T-helper 22 cell (primary cell): ENCODE data around the gene LONRF2.
"Not testable (repeated sequence)": the region's sequence is repeated elsewhere in the genome, so short reads cannot be mapped to it uniquely, and the experiment has no call there.

ENCODE experiments used
- DNase-seq: peaks from one replicate; pipeline ENCODE4 v3.0.0-alpha.2; 2020; ENCODE audit warnings: low read depth

LONRF2 gene

GRCh38 chr2:100321866-100322820, at the start of gene LONRF2:
TSS of gene LONRF2 (minus strand) at chr2:100322501. CDS start at chr2:100322093, 408 bp downstream.
- no peak for DNase-seq

GRCh38 chr2:100367163-100367562, 44.9 kb upstream of the LONRF2 start:
- no peak for DNase-seq

DNA sequence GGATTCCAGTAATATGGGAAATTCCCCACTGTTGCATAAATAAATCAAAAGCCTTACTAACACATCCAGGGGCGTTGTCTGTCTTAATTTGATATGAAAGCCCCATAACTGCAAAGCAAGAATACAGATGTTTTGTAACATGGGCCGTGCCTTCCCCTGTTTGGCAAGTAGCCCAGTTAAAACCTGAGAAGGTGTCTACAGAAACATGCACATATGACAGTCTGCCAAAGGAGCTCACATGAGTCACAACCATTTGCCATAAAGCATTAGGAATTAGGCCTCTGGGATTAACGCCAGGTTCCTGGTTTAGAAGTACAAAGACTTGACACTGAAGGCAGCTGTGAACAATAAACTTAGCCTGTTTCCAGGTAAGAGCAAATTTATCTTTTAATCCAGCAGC, 43.1 kb upstream of the LONRF2 start:
- no peak for DNase-seq

DNA sequence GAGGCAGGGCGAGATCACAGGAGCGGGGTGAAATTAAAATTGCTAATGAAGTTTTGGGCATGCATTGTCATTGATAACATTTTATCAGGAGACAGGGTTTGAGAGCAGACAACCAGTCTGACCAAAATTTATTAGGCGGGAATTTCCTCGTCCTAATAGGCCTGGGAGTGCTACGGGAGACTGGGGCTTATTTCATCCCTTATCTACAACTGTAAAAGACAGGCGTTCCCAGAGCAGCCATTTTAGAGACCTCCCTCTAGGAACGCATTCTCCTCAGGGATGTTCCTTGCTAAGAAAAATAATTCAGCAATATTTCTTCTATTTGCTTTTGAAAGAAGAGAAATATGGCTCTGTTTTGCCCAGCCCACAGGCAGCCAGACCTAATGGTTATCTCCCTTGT, 40.0 kb upstream of the LONRF2 start:
- not testable (repeated sequence) for DNase-seq

DNA sequence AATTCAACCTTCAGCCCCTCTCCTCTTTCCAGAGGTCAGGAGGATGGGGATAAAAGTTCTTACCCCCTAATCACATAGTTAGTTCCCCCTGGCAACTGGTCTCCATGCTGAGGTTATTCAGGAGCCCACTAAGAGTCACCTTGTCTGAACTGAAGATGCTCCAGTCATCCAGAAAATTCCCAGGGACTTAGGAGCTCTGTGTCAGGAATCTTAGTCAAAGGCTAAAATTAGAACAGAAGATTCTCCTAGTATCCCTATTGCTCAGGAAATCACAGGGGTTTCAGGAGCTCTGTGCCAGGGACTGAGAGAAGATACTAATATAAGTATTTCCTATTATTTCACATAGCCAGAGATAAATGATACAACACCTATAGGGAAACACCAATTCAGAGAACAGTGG, 37.3 kb upstream of the LONRF2 start:
- DNase-seq, result no peak

GRCh38 chr2:100358554-100358953, 36.3 kb upstream of the LONRF2 start:
- no peak for DNase-seq

GRCh38 chr2:100352521-100352920, 30.2 kb upstream of the LONRF2 start:
- DNase-seq, result no peak

GRCh38 chr2:100350661-100351185, 28.4 kb upstream of the LONRF2 start:
- DNase-seq, result no peak

GRCh38 chr2:100345144-100345543, 22.8 kb upstream of the LONRF2 start:
- DNase-seq, result not testable (repeated sequence)

- DNase-seq, result no peak
Measured at GRCh38 chr2:100344433-100344832, 22.1 kb upstream of the LONRF2 start.

DNA sequence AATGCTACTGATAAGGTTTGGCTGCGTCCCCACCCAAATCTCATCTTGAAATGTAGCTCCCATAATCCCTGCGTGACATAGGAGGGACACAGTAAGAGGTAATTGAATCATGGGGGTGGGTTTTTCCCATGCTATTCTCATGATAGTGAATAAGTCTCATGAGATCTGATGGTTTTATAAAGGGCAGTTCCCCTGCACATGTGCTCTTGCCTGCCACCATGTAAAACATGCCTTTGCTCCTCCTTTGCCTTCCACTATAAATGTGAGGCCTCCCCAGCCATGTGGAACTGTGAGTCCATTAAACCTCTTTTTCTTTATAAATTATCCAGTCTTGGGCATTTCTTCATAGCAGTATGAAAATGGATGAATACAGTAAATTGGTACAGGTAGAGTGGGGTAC, 20.2 kb upstream of the LONRF2 start:
- not testable (repeated sequence) for DNase-seq

DNA sequence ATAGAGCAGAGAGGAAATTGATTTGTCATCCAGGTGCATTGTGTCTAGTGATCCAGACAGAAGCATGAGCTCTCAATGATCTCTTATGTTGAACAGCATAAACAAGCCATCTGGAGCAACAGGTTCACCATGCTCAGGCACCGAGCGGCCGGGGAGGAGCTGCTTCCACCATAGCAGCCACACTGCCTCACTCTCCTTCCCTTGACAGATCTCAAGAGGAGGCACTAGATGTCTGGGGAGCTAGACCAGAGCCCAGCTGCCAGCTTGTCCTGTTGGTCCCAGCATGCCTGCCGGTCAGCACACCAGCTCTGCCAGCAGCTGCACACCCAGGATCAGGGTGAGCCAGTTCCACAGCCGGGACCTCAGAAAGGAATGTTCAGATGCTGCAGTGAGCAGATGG, 17.5 kb upstream of the LONRF2 start:
- DNase-seq, result no peak

GRCh38 chr2:100334929-100335328, 12.6 kb upstream of the LONRF2 start:
- no peak for DNase-seq

GRCh38 chr2:100327742-100328141, 5.4 kb upstream of the LONRF2 start:
- no peak for DNase-seq

DNA sequence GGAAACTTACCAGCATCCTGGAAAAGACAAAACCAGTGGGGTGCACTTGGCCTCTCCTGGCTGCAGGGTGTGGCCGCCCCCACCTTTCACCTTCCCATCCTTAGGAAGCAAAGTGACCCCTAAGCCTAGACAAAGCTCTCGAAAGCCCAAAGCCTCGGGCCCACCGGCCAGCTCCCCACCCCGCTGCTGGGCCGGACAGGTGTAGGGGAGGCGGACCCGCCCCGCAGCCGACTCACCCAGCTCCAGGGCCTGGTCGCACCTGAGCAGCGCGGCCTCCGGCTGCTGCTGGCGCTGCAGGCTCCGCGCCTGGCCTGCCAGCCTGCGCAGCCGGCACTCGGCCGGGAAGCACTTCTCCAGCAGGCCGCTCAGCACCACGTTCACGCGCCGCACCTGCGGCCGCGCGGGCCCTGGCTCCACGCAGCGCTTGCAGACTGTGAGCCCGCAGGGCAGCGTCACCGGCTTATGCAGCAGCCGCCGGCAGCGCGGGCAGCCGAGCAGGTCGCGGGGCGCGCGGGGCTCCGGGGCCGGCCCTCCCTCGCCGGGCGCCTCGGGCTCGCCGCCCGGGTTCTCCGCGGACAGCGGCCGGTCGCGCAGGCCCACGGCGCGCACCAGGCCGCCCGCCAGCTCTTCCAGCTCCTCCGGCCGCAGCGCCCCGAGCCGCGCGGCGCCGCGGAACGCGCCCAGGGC, 979 bp downstream of the LONRF2 start:
- DNase-seq, result no peak

DNA sequence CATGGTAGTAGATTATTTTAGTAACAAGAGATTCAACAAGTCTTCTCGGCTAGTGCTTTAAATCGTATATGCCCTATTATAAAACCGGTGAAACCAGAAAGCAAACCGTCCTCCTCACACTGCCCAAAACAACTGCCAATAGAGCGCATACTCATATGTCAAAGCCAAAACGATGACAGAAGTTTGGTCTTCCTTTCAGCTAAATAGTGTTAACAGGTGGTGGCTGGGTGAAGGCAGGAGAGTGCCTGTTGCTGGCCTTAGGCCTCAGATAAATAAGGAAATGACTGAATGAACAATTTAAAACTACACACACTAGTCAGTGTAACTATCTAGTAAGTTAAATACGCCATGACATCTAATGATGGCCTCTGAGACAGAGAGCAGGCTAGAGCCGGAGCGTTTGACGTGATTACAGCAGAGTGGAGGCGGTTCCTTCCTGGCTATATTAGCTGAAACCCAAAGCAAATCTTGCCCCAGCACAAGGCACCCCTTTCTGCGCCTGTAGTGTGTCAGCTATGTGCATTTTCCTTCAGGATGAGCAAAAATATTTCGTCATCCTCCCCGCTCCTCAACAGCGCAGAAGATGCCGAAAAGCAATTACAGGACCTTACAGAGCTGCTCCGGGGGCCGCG, 1.6 kb downstream of the LONRF2 start:
- DNase-seq, result no peak

DNA sequence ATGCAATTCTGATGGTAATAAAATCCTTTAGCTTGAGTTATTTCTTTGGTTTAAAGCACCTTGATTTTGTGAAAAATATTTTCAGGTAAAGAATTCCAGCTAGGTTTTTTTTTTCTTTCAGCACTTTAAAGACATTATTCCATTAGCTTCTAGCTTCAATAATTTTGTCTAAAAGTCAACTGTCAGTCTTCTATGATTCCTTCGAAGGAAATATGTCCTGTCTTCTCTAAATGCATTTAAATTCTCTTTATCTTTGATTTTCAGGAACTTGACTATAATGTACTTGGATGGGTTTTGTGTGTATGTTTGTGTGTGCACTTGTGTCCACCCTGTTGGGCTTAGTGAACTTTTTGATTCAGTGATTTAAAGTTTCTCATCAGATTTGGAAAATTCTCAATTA, 4.7 kb downstream of the LONRF2 start:
- no peak for DNase-seq

DNA sequence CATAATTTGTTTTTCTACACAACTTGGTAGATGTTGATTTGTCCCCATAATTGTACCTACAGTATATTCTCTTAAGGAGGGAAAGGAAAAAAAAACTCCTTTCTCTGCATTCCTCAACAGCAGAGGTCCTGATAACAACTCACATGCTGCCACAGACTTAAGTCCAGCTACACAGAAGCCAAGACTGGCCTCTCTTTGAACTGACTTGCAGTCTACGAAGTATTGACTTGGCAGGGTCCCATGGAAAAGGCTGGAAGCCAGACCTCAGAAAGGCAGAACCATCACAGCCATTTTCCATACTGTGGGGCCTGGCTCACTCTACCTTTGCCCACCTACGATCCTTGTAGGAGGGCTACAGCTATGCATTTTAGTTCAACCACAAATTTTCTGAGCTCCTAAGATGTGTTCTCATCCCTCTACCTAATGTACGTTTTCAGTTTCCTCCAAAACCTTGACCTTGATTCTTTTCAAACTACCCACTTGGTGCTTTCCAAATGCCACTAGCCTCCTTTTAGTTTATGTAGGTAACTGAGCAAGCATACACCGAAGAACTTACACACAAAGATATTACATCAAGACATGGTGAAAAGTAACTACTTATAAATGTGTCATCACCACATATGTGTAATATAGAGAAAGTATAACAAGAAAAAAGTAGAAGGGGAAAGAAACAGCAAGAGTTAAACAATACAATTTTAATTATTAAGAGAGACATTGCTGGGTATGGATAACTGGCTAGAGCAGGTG, 12.2 kb downstream of the LONRF2 start:
- DNase-seq, result no peak

- DNase-seq, result no peak
Measured at GRCh38 chr2:100309311-100309710, 13.0 kb downstream of the LONRF2 start.

DNA sequence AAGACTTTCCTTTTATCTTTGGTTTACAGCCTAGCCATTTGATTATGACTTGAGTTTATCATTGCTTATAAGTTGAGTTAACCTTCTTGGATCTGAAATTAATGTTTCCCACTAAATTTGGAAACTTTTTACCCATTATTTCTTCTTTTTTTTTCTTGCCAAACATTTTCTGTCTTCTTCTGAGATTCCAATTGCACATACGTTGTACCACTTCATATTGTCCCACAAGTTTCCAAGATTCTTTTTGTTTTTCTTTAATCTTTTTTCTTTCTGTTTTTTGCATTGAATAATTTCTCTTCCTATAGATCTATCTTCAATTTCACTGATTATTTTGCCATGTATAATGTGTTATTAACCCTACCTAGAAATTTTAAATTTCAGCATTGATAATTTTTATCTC, 18.6 kb downstream of the LONRF2 start:
- DNase-seq, result no peak

DNA sequence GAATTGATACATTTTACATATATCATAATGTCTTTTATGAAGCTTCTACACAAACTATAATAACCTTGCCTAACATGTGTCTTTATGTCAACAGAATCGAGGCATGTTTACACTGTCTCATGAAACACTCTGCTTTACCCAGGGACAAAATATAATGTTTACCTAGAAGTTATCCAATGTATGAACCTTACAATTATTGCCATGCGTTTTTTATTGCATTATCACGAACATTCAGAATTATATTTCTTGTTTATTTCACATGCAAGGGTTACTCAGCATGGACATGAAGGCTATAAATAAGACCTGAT, 19.8 kb downstream of the LONRF2 start:
- no peak for DNase-seq
